HG03060 (cell line): ENCODE results near the gene TBC1D14.

Source experiments
- ATAC-seq: cut with Tn5 transposase; IDR thresholded peaks from one replicate; pipeline ENCODE4 v1.9.1; 2021; ENCODE audit warnings: low read depth, moderate number of reproducible peaks; ENCODE audit not compliant: unreplicated experiment

The TBC1D14 gene

GRCh38 chr4:6926681-6927478 is 17.3 kb downstream of the TBC1D14 start:
- ATAC-seq: no peak

GRCh38 chr4:6928081-6928480 is 18.5 kb downstream of the TBC1D14 start:
- no peak for ATAC-seq

DNA sequence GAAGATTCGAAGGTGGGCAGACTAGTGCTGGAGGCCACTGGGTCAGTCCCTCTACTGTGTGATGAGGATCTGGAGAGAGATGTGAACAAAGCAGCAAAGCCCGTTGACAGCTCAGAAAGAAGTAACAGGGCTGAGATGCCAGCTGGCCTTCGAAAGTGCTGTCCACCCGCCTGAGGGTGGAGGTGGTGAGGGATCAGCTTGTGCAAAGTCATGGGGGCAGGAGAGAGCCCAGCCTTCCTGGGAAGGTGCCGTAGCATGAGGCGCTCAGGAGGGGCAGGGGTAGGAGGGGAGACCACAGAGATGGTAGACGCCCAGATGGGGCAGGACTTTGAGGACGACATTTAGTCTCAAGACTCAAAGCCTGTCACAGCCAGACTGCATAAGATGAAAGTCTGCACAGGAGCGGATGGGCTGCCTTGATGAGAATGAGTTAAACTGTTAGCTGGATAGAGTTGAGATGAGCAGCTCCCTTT is 19.7 kb downstream of the TBC1D14 start:
- no peak for ATAC-seq

- no peak for ATAC-seq
Observed at GRCh38 chr4:6929812-6930464, 20.3 kb downstream of the TBC1D14 start.

DNA sequence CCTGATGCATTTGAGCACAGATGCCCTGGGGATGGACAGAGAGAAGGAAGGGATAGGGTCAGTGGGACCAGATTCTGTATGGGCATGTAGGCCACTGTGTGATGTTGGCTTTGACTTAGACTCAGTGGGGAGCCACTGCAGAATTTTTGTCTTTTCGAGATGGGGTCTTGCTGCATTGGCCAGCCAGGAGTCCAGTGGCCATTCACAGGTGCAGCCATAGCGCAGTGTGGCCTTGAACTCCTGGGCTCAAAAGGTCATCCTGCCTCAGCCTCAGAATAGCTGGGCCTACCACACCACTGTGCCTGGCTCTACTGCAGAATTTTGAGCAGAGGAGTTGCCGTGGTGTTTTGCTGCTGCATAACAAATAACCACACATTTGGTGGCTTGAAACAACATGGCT is 22.8 kb downstream of the TBC1D14 start:
- ATAC-seq: no peak

- ATAC-seq: no peak
Observed at GRCh38 chr4:6932918-6933317, 23.3 kb downstream of the TBC1D14 start.

DNA sequence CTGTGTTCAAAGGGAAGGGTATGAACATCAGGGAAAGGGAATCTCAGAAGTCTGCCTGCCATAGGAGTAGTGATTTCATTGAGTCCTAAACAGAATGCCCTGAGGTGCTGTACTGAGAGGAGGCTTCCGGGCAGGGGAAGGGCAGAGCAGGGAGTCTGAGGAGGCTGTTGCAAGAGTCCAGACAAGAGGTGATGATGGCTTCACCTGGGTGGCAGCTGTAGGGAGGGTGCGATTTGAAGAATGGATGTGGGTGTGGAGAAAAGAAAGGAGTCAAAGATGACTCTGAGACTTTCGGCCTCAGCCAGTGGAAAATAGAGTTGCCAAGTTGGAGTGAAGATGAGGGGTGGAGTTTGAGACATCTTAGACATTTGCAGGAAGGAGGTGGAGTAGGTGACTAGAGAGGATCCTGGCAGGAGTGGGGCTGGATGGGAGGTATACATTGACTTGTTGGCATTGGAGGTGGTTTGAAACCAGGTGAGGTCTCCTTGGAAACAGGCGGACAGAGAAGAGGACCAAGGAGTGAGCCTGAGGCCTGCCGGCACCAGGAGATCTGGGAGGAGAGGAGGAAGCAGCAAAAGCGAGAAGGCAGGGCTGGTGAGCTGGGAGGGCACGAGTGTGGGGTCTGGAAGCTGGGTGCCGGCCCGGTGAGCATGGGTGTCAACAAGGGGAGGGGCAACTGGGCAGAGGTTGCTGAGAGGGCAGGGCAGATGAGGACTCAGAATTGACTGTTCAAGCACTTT is 24.2 kb downstream of the TBC1D14 start:
- ATAC-seq: no peak

GRCh38 chr4:6935965-6936364 is 26.3 kb downstream of the TBC1D14 start:
- no peak for ATAC-seq

- no peak for ATAC-seq
Observed at GRCh38 chr4:6937201-6937600, 27.6 kb downstream of the TBC1D14 start.

- no peak for ATAC-seq
Observed at GRCh38 chr4:6937754-6938153, 28.1 kb downstream of the TBC1D14 start.

DNA sequence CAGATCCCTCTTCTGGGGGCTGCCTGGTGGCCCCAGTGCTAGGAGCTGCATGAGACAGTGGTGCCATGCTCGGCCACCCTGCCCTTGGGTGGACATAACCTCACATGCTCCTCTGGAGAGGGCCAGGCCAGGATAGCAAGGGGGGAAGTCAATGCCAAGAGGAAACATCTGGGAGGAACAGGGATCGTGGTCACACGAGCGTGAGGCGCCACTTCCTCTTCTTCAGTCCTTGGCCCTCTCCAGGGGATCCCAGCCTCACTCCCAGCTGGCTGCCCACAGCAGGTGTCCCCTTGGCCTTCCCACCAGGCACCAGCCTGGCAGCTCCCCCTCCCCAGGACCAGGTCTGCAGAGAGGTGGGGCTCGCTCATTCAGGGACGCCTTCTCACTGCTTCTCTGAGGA is 28.6 kb downstream of the TBC1D14 start:
- ATAC-seq: no peak

DNA sequence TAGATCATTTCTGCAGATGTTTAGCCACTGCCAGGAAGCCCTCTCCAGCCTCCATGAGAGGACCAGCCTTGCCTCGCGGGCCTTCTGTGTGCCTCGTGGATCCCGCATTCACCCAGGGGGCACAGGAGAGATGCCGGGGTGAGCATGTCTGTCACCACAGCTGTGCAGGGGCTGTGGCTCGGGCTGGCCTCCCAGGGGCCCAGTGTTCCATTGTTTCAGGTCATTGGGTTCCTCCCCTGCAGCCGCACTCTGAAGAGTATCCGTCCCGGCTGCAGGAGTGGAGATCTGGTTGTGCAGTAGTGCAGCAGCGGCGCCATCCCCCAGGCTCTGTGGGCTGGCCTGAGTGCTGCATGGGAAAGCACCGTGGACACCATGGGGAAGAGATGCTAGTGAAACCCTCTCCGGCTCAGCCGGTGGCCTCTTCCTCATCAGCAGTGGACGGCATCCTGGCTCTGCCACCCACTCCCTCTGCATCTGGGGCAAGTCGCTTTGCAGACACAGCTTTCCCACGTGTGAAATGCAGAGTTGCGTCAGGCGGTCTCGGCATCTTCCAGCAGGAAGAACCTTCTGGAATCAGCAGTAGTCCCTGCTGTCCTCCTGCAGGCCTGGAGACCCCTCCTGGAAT is 29.1 kb downstream of the TBC1D14 start:
- no peak for ATAC-seq

- no peak for ATAC-seq
Observed at GRCh38 chr4:6939761-6940743, 30.4 kb downstream of the TBC1D14 start.

DNA sequence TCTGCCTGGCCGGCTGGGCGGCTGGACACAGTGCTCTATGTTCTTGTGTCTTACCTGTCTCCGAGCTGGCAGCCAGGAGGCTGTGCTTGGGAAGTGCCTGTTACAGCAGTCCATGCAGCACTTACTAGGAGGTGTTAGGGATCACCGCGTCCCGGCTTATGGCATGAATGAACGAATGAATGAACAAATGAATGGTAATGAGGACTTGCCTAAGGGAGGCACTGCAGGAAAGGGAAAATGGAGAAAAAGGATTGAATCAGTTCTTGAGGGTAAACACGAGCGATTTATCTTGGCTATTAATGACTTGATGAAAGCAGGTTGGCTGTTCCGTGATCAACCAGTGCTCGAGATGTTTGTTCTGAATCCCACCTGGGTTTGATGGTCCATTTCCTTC is 31.1 kb downstream of the TBC1D14 start:
- ATAC-seq: no peak

- no peak for ATAC-seq
Observed at GRCh38 chr4:6941796-6942195, 32.2 kb downstream of the TBC1D14 start.

GRCh38 chr4:6942238-6942800 is 32.7 kb downstream of the TBC1D14 start:
- ATAC-seq: peak; percentile 44

DNA sequence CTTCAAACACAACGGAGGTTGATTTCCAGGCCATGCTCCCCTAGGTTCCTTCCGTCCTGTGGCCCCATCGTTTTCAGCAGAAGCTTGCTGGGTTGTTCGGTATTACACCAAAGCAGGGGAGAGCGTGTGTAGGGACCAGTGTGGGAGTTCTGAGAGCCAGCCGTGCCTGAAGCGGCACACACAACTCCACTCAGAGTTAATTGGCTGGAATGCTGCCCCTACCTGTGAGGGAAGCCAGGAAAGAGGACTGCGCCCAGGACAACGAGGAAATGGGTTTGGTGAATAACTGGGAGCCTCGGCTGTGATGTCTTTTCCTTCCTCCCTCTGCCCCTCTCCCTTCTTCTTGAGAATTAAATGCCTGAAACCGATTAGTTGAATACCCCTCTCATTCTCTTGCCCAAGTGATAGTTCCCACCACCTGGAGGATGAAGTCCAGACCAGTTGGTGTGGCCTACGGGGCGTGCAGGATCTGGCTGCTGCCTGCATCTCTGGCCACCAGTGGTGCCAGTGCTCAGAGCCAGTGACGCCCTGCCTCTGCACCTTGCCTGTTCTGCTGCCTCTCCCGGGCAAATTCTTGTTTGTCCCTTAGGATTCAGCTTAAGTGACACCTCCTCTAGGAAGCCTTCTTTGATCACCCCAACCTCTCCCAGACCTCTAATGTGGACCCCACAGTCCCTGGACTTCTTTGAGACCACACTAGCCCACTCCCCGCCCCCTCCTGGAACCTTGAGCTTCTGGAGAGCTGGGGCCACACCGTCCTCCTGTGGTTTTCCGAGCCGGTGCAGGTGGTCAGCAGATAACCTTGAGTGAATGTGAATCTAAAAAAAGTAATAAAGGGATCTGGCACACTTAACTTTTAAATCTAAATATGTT is 33.6 kb downstream of the TBC1D14 start:
- no peak for ATAC-seq

GRCh38 chr4:6943885-6944225 is 34.2 kb downstream of the TBC1D14 start:
- ATAC-seq: no peak
